Gastrocnemius medialis (tissue), 4 donors: Measurements from ENCODE around the gene ZNF778.

Source experiments
- POLR2A ChIP-seq, 2 donors: fragments of 450-650 bp; IDR thresholded peaks; one replicate each; pipeline ENCODE4 v1.6.1; 2017; ENCODE audit warnings: antibody characterized with exemption in 2 of 2, mild to moderate bottlenecking in 2 of 2, moderate library complexity in 2 of 2
- TF ChIP-seq, protein P1 (sequence below), 5 experiments: fragments of 450-650 bp in 3 of 5; fragments of 200-600 bp in 2 of 5; sonication (generic) in 2 of 5; IDR thresholded peaks in 4 of 5; conservative IDR thresholded peaks in 1 of 5; 1 replicate in 4 of 5; 2 replicates in 1 of 5; pipeline ENCODE4 v1.5.1; 2016 to 2019; ENCODE audit warnings: antibody characterized with exemption in 5 of 5, mild to moderate bottlenecking in 3 of 5, moderate library complexity in 3 of 5

DNA sequence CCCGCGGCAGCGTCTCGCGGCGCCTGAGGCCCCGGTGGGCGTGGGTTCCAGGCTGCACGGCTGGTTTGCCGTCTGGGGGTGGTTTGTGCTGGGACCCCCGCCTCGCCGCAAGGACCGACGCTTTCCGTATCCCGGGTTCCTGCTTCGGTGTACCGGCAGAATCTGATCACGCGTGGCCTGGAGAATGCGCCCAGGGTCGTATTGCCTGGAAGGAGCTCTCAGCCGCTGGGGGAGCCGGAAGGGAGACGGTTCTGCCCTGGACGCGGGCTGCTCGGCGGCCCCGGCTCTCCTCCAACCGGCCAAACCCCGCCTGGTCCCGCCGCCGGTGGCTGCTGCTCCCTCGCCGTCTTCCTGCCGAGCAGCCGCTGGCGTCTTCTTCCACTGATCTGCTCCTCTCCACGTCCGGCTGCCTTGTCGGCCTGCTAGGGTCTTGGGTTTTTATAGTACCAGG lies 39.8 kb downstream of the ZNF778 start:
- TF ChIP-seq, protein P1, sequence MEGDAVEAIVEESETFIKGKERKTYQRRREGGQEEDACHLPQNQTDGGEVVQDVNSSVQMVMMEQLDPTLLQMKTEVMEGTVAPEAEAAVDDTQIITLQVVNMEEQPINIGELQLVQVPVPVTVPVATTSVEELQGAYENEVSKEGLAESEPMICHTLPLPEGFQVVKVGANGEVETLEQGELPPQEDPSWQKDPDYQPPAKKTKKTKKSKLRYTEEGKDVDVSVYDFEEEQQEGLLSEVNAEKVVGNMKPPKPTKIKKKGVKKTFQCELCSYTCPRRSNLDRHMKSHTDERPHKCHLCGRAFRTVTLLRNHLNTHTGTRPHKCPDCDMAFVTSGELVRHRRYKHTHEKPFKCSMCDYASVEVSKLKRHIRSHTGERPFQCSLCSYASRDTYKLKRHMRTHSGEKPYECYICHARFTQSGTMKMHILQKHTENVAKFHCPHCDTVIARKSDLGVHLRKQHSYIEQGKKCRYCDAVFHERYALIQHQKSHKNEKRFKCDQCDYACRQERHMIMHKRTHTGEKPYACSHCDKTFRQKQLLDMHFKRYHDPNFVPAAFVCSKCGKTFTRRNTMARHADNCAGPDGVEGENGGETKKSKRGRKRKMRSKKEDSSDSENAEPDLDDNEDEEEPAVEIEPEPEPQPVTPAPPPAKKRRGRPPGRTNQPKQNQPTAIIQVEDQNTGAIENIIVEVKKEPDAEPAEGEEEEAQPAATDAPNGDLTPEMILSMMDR (IDR thresholded peaks at IDR 0.05 in 4 of 5, conservative IDR thresholded peaks at IDR 0.05 in 1 of 5): no peak
- no peak for TF ChIP-seq POLR2A (IDR thresholded peaks at IDR 0.05)
